CD4-positive, alpha-beta memory T cell (primary cell): ENCODE data around the gene OR6X1. TPM values are rescaled to one million over a fixed set of nuclear protein-coding genes. Genes with fewer than 3 reads are reported as not detected.

ENCODE experiments used
- CTCF ChIA-PET: fragments of 350-600 bp; sonication (Branson Sonifier 250); formaldehyde crosslinking; loops from one replicate; lab custom pipeline; 2021; ENCODE audit warnings: inconsistent platforms; ENCODE audit not compliant: partially characterized antibody; lab: Charles Lee
- POLR2A ChIA-PET: fragments of 350-600 bp; sonication (Branson Sonifier 250); formaldehyde crosslinking; loops from one replicate; lab custom pipeline; 2021; ENCODE audit not compliant: partially characterized antibody; lab: Charles Lee
- DNase-seq, 5 donors: peaks; one replicate each; pipeline versions ENCODE4 v3.0.0 to v3.0.0-alpha.2; 2020 to 2022; ENCODE audit warnings: mixed read lengths in 1 of 5
- H3K27ac ChIP-seq: one replicate; pipeline ENCODE4 v1.7.0; 2013; ENCODE audit warnings: low read depth, low read length
- H3K27me3 ChIP-seq: 2 replicates; pipeline ENCODE4 v1.7.0; 2013; ENCODE audit warnings: mild to moderate bottlenecking, low read length, moderate library complexity; ENCODE audit not compliant: insufficient read depth
- H3K36me3 ChIP-seq: 2 replicates; pipeline ENCODE4 v1.7.0; 2013; ENCODE audit warnings: mild to moderate bottlenecking, low read length, moderate library complexity; ENCODE audit not compliant: insufficient read depth
- H3K4me1 ChIP-seq: 2 replicates; pipeline ENCODE4 v1.7.0; 2013; ENCODE audit warnings: mild to moderate bottlenecking, low read length, moderate library complexity; ENCODE audit not compliant: insufficient read depth
- H3K4me3 ChIP-seq, 2 donors: one replicate each; pipeline ENCODE4 v1.7.0; 2013; ENCODE audit warnings: low read length in 2 of 2, mild to moderate bottlenecking in 1 of 2
- H3K9me3 ChIP-seq, 2 donors: one replicate each; pipeline ENCODE4 v1.7.0; 2013; ENCODE audit warnings: low read length in 2 of 2, control low read depth in 1 of 2; ENCODE audit not compliant: control insufficient read depth in 1 of 2
- H3K27ac Mint-ChIP-seq, 7 donors: one replicate each; pipeline ENCODE4 v1.8.0; 2020 to 2021; ENCODE audit warnings: mixed read lengths in 7 of 7, mild to moderate bottlenecking in 6 of 7, inconsistent platforms in 3 of 7, moderate library complexity in 3 of 7
- H3K27me3 Mint-ChIP-seq, 2 donors: one replicate each; pipeline ENCODE4 v1.8.0; 2020 to 2021; ENCODE audit warnings: mixed read lengths in 2 of 2
- H3K36me3 Mint-ChIP-seq, 2 donors: one replicate each; pipeline ENCODE4 v1.8.0; 2020 to 2021; ENCODE audit warnings: mixed read lengths in 2 of 2, inconsistent platforms in 1 of 2, mild to moderate bottlenecking in 1 of 2
- H3K4me1 Mint-ChIP-seq, 4 donors: one replicate each; pipeline ENCODE4 v1.8.0; 2020 to 2021; ENCODE audit warnings: mixed read lengths in 4 of 4, mild to moderate bottlenecking in 1 of 4
- H3K4me3 Mint-ChIP-seq, 8 donors: one replicate each; pipeline ENCODE4 v1.8.0; 2020 to 2021; ENCODE audit warnings: mixed read lengths in 8 of 8, mild to moderate bottlenecking in 7 of 8, moderate library complexity in 6 of 8, inconsistent platforms in 3 of 8
- H3K9me3 Mint-ChIP-seq, 8 donors: one replicate each; pipeline ENCODE4 v1.8.0; 2020 to 2021; ENCODE audit warnings: mixed read lengths in 8 of 8, mild to moderate bottlenecking in 5 of 8, inconsistent platforms in 3 of 8, moderate library complexity in 1 of 8
- intact Hi-C: fragments of 100-400 bp; cut with micrococcal nuclease; formaldehyde crosslinking; loops from one replicate; pipeline ENCODE4 v1.15.1; 2023
- polyA plus RNA-seq, 2 donors: library from polyadenylated mRNA; unstranded; fragments of 300-500 nt; fragmentation: Illumina TruSeq; gene quantifications; one replicate each; pipeline ENCODE4 v1.2.3, GENCODE V29; 2021
- total RNA-seq, 2 experiments: library from RNA; stranded (reverse); gene quantifications; one replicate each; pipeline ENCODE4 v1.2.3, GENCODE V29; 2021

OR6X1 gene
- total and polyA plus RNA-seq, 4 experiments from 2014 or later = not detected

DNA sequence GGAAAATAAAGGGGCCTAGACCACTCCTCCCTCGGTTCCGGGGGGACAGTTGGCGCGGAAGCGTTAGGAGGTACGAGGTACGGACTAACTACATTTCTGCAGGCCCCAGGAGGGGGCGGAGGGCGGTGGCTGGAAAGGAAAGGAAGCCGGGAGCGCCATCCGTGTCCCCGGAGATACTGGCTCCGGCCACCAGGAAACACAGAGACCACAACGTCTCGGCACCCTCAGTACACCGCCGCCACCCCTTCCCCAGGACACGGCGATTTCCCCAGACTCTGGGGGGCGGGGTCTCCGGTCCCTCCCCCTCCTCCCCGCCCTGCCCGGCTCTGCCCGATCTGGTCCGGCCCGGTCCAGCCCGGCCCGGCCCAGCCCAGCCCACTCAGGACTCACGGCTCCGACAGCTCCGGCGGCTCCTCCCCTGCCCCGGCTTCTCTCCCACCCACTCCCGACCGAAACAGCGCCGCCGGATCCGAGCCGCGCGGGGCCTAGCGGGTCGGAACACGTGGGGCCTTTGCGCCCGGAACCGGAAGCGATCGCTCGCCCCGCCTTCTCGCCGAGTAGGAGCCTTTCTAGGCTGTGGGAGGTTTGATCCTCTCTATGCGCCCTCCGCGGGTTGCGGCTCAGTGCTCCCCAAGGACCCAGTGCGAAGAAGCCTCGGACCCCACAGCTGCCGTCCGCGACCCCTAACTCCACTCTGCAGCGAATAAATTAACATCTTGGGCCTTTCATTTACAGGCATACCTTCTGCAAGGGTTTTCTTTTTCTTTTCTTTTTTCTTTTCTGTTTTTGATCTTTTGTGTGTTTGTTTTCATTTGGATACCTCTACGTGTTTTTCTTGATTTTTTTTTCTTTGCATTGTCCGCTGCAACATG, 12.9 kb downstream of the OR6X1 start, which contains the start of gene ZNF202:
Gene ZNF202 (minus strand): TSS at position 502 of the 872 bp plus-strand sequence. CDS start 10,772 bp downstream, outside the sequence.
- Mint-ChIP-seq H3K27me3 (peaks cover 0 to 3% of the 10 kb centered on the region in 2 donors), H3K9me3 (no peaks in the 10 kb centered on the region), H3K4me1 (peaks cover 27 to 55% (median 37%) of the 10 kb centered on the region in 4 donors), H3K36me3 (peaks cover 4 to 41% of the 10 kb centered on the region in 2 donors), H3K27ac (peak within 1 kb of the TSS; percentile 81 to 98 (median 96)), H3K4me3 (peak within 1 kb of the TSS; percentile 91 to 99 (median 98))
- peaks cover 27% of the 10 kb centered on the region for H3K4me1 ChIP-seq
- no peaks in the 10 kb centered on the region for H3K9me3 ChIP-seq
- intact Hi-C loops = loop anchor here (5.0 to 10.0 kb wide), 2 partner anchors 373 to 1211 kb away; partner anchors contain the start of genes CCDC15 and VWA5A
- peak; percentile 89 to 91 (median 89) for DNase-seq
- no peaks in the 10 kb centered on the region for H3K27me3 ChIP-seq
- CTCF ChIA-PET = interaction anchor here (1.0 kb wide), 1 partner anchor 1401 kb away, joined by 3 read pairs; no protein-coding TSS in a partner anchor
- POLR2A ChIA-PET = no interaction called here
- H3K36me3 ChIP-seq = no peaks in the 10 kb centered on the region
- peak within 1 kb of the TSS; percentile 70 to 80 for H3K4me3 ChIP-seq
- peak within 1 kb of the TSS; percentile 69 for H3K27ac ChIP-seq

DNA sequence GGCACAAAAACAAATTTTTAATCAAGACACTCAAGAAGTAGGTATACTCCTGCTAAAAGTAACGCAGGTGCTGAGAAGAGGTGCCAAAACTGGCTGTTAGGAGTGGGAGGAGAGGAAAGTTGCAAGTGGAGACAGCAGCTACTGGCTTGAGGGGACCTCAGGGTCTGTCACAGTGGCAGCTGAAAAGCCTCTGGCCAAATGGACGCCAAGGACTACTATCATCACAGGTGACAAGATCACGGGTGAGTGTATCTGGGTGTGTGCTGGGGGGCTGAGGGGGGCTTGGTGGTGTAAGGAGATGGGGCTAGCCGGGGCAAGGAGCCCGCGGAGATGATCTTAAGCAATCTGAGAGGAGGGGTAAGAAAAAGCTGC, 13.5 kb downstream of the OR6X1 start:
- ChIA-PET CTCF (interaction anchor here (1.0 kb wide), 1 partner anchor 1401 kb away, joined by 3 read pairs; no protein-coding TSS in a partner anchor), POLR2A (no interaction called here)
- peaks cover 0 to 2% of the 10 kb centered on the region in 2 donors for H3K27me3 Mint-ChIP-seq
- Histone ChIP-seq H3K4me1 (peaks cover 27% of the 10 kb centered on the region), H3K9me3 (no peaks in the 10 kb centered on the region), H3K27me3 (no peaks in the 10 kb centered on the region), H3K27ac (peak overlapping the region; percentile 69), H3K4me3 (peak overlapping the region; percentile 42 to 80), H3K36me3 (no peaks in the 10 kb centered on the region)
- DNase-seq = no peak
- no peaks in the 10 kb centered on the region for H3K9me3 Mint-ChIP-seq
- H3K4me1 Mint-ChIP-seq = peaks cover 27 to 55% (median 37%) of the 10 kb centered on the region in 4 donors
- H3K36me3 Mint-ChIP-seq = peaks cover 6 to 44% of the 10 kb centered on the region in 2 donors
- intact Hi-C loops = loop anchor here (5.0 to 10.0 kb wide), 2 partner anchors 374 to 1212 kb away; partner anchors contain the start of genes CCDC15 and VWA5A
- H3K4me3 Mint-ChIP-seq = peak overlapping the region; percentile 91 to 99 (median 98)
- H3K27ac Mint-ChIP-seq = peak overlapping the region; percentile 77 to 98 (median 94)

DNA sequence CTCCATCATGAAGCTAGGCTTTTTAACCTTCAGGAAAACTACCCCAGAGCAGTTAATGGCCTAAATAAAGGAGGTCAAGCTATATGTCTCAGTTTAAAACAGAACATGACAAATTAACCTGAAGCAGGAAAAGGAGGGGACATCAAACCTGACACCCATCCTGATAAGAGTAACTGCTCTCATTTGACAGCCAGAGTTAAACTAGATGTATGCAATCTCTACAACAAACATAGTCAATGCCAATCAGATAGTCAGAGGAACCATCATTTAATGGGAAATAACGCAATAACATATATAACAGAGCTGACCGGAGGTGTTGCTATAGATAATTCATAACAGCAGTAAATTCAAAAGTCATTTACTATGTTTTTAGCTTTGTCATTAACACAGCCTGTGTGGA, 15.9 kb downstream of the OR6X1 start:
- Histone ChIP-seq H3K4me1 (peaks cover 27% of the 10 kb centered on the region), H3K27me3 (no peaks in the 10 kb centered on the region), H3K9me3 (no peaks in the 10 kb centered on the region), H3K36me3 (no peaks in the 10 kb centered on the region), H3K27ac (no peak overlapping the region), H3K4me3 (no peak overlapping the region)
- Mint-ChIP-seq H3K4me1 (peaks cover 25 to 55% (median 37%) of the 10 kb centered on the region in 4 donors), H3K27ac (no peak overlapping the region), H3K4me3 (no peak overlapping the region), H3K27me3 (peaks cover 0 to under 1% of the 10 kb centered on the region in 2 donors), H3K9me3 (no peaks in the 10 kb centered on the region), H3K36me3 (peaks cover 9 to 59% of the 10 kb centered on the region in 2 donors)
- ChIA-PET CTCF (interaction anchor here (1.5 kb wide), 1 partner anchor 27 kb away, joined by 4 read pairs; no protein-coding TSS in a partner anchor), POLR2A (no interaction called here)
- intact Hi-C loops = no loop called here
- no peak for DNase-seq

DNA sequence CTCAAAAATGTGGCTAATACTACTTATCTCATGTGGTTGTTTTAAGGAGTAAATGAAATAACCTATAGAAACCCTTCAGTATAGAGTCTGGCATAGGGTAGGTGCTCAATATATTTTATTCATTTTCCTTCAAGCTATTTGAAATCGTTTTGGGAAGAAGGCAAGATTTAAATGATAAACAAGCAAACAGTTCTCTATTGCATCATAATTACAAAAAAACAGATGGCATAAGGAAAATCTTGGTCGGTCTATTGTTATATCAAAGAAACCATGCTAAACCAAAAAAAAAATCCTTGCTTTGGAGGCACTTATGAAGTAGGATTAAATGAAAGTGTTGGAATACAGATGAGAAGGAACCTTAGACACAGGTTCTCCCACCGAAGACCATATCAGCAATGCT, 17.5 kb downstream of the OR6X1 start:
- H3K4me3 Mint-ChIP-seq = no peak overlapping the region
- H3K36me3 Mint-ChIP-seq = peaks cover 9 to 57% of the 10 kb centered on the region in 2 donors
- H3K27ac Mint-ChIP-seq = no peak overlapping the region
- DNase-seq = no peak
- no peaks in the 10 kb centered on the region for H3K9me3 Mint-ChIP-seq
- no peaks in the 10 kb centered on the region for H3K36me3 ChIP-seq
- no peak overlapping the region for H3K27ac ChIP-seq
- H3K9me3 ChIP-seq = no peaks in the 10 kb centered on the region
- POLR2A ChIA-PET = no interaction called here
- no peaks in the 10 kb centered on the region for H3K27me3 Mint-ChIP-seq
- peaks cover 18% of the 10 kb centered on the region for H3K4me1 ChIP-seq
- intact Hi-C loops = no loop called here
- peaks cover 20 to 45% (median 28%) of the 10 kb centered on the region in 4 donors for H3K4me1 Mint-ChIP-seq
- H3K27me3 ChIP-seq = no peaks in the 10 kb centered on the region
- CTCF ChIA-PET = interaction anchor here (5.1 kb wide), 1 partner anchor 27 kb away, joined by 28 read pairs; no protein-coding TSS in a partner anchor
- no peak overlapping the region for H3K4me3 ChIP-seq

DNA sequence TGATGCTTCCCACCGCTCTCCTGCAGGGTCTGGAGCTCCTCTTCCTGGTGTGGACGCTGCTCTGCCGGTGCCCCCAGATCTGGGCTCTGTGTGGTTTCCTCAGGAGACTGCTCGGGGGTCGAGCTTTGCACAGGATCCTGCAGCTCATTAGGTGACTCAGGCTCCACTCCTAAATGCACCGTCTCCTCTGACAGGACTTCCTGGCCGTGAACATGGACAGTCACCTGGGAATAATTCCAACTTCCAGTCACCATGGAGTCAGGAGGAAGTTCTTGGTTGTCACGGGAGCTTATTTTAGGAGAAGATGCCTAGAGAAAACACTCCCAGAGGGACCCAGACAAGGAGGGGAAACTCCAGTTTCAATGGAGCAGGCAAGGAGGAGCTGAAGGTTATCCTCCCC, 24.7 kb downstream of the OR6X1 start:
- DNase-seq = no peak
- Mint-ChIP-seq H3K36me3 (peaks cover 0 to 52% of the 10 kb centered on the region in 2 donors), H3K27me3 (no peaks in the 10 kb centered on the region), H3K4me3 (no peak overlapping the region), H3K27ac (no peak overlapping the region), H3K9me3 (peaks cover 0 to 28% (median 21%) of the 10 kb centered on the region in 8 donors), H3K4me1 (no peaks in the 10 kb centered on the region)
- intact Hi-C loops = no loop called here
- H3K36me3 ChIP-seq = peaks cover 61% of the 10 kb centered on the region
- ChIA-PET POLR2A (no interaction called here), CTCF (interaction anchor here (1.1 kb wide), 1 partner anchor 10 kb away, joined by 3 read pairs; no protein-coding TSS in a partner anchor)
- H3K4me3 ChIP-seq = no peak overlapping the region
- no peaks in the 10 kb centered on the region for H3K4me1 ChIP-seq
- no peaks in the 10 kb centered on the region for H3K27me3 ChIP-seq
- peaks cover 0 to 8% of the 10 kb centered on the region in 2 donors for H3K9me3 ChIP-seq
- no peak overlapping the region for H3K27ac ChIP-seq

DNA sequence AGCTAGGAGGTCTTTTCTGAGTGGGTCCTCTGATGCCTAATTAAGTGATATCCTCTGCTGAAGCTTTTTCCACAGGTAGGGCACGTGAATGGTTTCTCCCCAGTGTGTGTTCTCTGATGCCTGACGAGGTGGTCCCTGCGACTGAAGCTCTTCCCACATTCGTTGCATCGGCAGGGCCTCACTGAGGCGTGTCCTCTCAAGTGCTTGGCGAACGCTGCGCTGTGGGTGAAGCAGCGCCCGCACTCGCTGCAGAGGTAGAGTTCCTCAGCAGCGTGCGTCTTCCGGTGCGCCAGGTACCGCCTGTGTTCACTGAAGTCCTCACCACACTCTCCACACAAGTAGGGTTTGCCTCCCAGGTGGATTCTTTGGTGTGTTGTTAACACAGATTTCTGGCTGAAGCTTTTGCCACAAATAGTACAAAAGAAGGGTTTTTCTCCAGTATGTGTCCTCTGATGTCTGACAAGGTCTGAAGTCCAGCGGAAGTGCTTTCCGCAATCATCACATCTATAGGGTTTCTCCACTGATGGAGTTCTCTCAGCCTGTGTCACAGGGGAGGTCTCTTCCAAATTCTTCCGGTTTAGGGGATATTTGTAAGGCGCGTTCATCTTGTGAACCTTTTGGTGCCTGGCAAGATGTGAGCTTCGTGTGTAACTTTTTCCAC, 28.2 kb downstream of the OR6X1 start:
- no peaks in the 10 kb centered on the region for H3K27me3 Mint-ChIP-seq
- Histone ChIP-seq H3K27me3 (no peaks in the 10 kb centered on the region), H3K9me3 (peaks cover 0 to 8% of the 10 kb centered on the region in 2 donors), H3K4me1 (no peaks in the 10 kb centered on the region), H3K27ac (no peak overlapping the region), H3K36me3 (peaks cover 59% of the 10 kb centered on the region), H3K4me3 (no peak overlapping the region)
- intact Hi-C loops = no loop called here
- H3K27ac Mint-ChIP-seq = no peak overlapping the region
- H3K36me3 Mint-ChIP-seq = peaks cover 9 to 54% of the 10 kb centered on the region in 2 donors
- CTCF ChIA-PET = interaction anchor here (2.1 kb wide), 1 partner anchor 15 kb away, joined by 5 read pairs; no protein-coding TSS in a partner anchor
- DNase-seq = no peak
- no peaks in the 10 kb centered on the region for H3K4me1 Mint-ChIP-seq
- no peak overlapping the region for H3K4me3 Mint-ChIP-seq
- POLR2A ChIA-PET = no interaction called here
- peaks cover 0 to 28% (median 22%) of the 10 kb centered on the region in 8 donors for H3K9me3 Mint-ChIP-seq
